AG04450 (cell line): ENCODE results near the gene PIAS1. TPM values are rescaled to one million over a fixed set of nuclear protein-coding genes. Genes with fewer than 3 reads are reported as not detected.

Source experiments
- CTCF ChIA-PET: fragments of 300-600, 350-600 bp; formaldehyde crosslinking; extraction: SDS; loops from one replicate; lab custom pipeline; 2022; ENCODE audit warnings: antibody characterized with exemption, inconsistent platforms; lab: Charles Lee
- POLR2A ChIA-PET: fragments of 350-600 bp; formaldehyde crosslinking; extraction: SDS; loops from one replicate; lab custom pipeline; 2021; ENCODE audit warnings: antibody characterized with exemption, inconsistent platforms; lab: Yijun Ruan, JAX
- DNase-seq: peaks from one replicate; pipeline ENCODE4 v3.0.0-alpha.2; 2011; ENCODE audit warnings: low read depth, low spot score
- H3K27ac ChIP-seq: one replicate; pipeline ENCODE4 v1.5.1; 2012; ENCODE audit warnings: low read depth, low read length, control low read depth
- H3K27me3 ChIP-seq: one replicate; pipeline ENCODE4 v1.6.0; 2012; ENCODE audit warnings: low read length; ENCODE audit not compliant: control insufficient read depth, insufficient read depth
- H3K4me3 ChIP-seq: 2 replicates; pipeline ENCODE4 v1.5.1; 2011; ENCODE audit warnings: mild to moderate bottlenecking, low read depth, low read length, control low read depth
- H3K9me3 ChIP-seq: 2 replicates; pipeline ENCODE4 v1.5.1; 2012; ENCODE audit warnings: low read length; ENCODE audit not compliant: control insufficient read depth, insufficient read depth
- CTCF ChIP-seq: IDR thresholded peaks from 2 replicates; pipeline ENCODE4 v1.5.1; 2011; ENCODE audit warnings: low read depth, low read length, control low read depth, inconsistent platforms
- polyA plus RNA-seq: library from polyadenylated mRNA; depleted of rRNA; stranded (reverse); fragments of >200 nt; gene quantifications from 2 replicates; pipeline ENCODE4 v1.2.3, GENCODE V29; 2011

Gene PIAS1
- polyA plus RNA-seq, 1 experiment, result 38.9 TPM

GRCh38 chr15:68191555-68191954, 137.4 kb downstream of the PIAS1 start:
- Histone ChIP-seq H3K9me3 (no peaks in the 10 kb centered on the region), H3K27me3 (no peaks in the 10 kb centered on the region), H3K4me3 (no peak overlapping the region), H3K27ac (no peak overlapping the region)
- no peak for TF ChIP-seq CTCF
- DNase-seq, result no peak
- CTCF ChIA-PET, result interaction anchor here (1.6 kb wide), 1 partner anchor 19 kb away, joined by 5 read pairs; no protein-coding TSS in a partner anchor
- POLR2A ChIA-PET, result no interaction called here

- CTCF ChIA-PET, result interaction anchor here (1.6 kb wide), 1 partner anchor 19 kb away, joined by 5 read pairs; no protein-coding TSS in a partner anchor
Measured at GRCh38 chr15:68192117-68192516, 138.0 kb downstream of the PIAS1 start.

GRCh38 chr15:68192804-68193486, 138.8 kb downstream of the PIAS1 start:
- H3K27me3 ChIP-seq, result no peaks in the 10 kb centered on the region
- H3K27ac ChIP-seq, result no peak overlapping the region
- TF ChIP-seq CTCF, result no peak
- no peak for DNase-seq
- CTCF ChIA-PET, result interaction anchor here (1.4 kb wide), 1 partner anchor 18 kb away, joined by 6 read pairs; no protein-coding TSS in a partner anchor
- no peak overlapping the region for H3K4me3 ChIP-seq
- no peaks in the 10 kb centered on the region for H3K9me3 ChIP-seq
- POLR2A ChIA-PET, result no interaction called here

More at GRCh38 chr15:68192117-68192516, 138.0 kb downstream of the PIAS1 start:
- POLR2A ChIA-PET, result no interaction called here
- no peak for TF ChIP-seq CTCF
- no peaks in the 10 kb centered on the region for H3K27me3 ChIP-seq
- no peak overlapping the region for H3K4me3 ChIP-seq
- H3K9me3 ChIP-seq, result no peaks in the 10 kb centered on the region
- no peak overlapping the region for H3K27ac ChIP-seq
- no peak for DNase-seq

- ChIA-PET POLR2A (interaction anchor here (0.6 to 0.7 kb wide), 3 partner anchors 17 to 946 kb away, joined by 3 read pairs; no protein-coding TSS in a partner anchor), CTCF (interaction anchor here (0.9 kb wide), 1 partner anchor 43 kb away, joined by 9 read pairs; no protein-coding TSS in a partner anchor)
- DNase-seq, result no peak
- TF ChIP-seq CTCF, result no peak
- Histone ChIP-seq H3K4me3 (no peak overlapping the region), H3K9me3 (no peaks in the 10 kb centered on the region), H3K27me3 (no peaks in the 10 kb centered on the region), H3K27ac (no peak overlapping the region)
Measured at GRCh38 chr15:68195336-68196112, 141.4 kb downstream of the PIAS1 start.
